ENCODE results near the gene FUCA1. TPM values are rescaled to one million over a fixed set of nuclear protein-coding genes. Genes with fewer than 3 reads are reported as not detected.

The FUCA1 gene
- 6.7 to 11.3 TPM (median 9.7 TPM) in 5 replicates for total RNA-seq (2022; extraction: Qiagen RNA extraction; ENCODE audit: low read depth)

DNA sequence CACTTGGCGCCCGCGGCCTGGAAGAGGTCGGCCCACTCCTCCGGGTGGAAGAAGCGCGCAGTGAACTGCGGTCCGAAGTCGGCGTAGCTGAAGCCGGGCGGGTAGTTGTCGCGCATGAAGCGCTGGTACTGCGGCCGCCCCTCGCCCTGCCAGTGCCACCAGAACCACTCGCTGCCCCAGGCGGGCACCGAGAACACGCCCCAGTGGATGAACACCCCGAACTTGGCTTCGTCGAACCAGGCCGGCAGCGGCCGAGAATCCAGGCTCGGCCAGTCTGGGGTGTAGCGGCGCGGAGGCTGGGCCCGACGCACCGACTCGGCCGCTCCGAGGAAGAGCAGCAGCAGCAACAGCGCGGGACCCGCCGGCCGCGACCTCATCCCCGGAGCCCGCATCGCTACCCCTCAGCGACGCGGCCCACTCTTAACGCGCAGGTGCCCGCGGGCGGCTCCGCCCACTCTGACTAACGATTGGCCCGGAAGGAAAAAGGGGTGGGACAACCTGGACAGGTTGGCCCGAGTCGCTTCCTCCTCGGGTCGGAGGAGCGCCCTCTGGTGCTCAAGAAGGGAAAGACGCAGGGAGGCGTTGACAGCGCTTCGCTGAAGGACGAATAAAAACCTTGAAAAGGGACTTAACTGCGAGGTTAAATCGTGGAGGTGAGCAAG lies at the start of gene FUCA1:
TSS of gene FUCA1 (minus strand) at position 396 of the 662 bp plus-strand sequence. CDS start at position 392, 4 bp downstream.

DNA sequence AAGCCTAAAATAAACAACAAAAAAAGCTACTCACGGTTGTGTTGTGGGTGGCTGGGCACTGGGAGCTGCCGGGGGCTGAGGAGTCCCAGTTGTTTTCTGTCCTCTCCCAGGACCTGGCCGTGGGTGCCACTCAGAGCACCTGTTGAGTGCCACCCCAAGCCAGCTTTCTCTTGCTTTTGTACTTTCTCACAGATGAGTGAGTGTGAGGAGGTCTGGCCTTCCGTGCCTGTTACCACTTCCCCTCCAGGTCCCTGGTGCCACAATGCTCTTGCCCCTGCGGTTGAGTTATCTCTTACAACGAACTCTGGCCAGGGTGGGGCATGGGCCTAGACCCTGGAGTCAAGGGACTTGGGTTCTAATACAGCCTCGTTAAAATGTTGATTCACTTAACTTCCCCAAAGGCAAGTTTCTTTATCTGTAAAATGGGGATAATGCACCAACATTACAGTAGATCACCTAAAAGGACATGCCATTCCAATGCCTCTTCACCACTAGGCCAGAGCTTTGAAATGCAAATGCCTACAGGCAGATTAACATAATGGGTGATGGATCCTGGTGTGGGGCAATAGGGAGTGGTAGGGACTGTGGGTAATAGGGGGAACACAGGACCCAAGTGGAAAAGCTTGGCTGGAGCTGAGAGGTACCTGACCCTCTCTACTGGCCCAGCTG lies 45.3 kb upstream of the FUCA1 start, which contains the start of gene CNR2:
TSS of gene CNR2 (minus strand) at position 151 of the 669 bp plus-strand sequence. CDS start 37,745 bp downstream, outside the sequence.

DNA sequence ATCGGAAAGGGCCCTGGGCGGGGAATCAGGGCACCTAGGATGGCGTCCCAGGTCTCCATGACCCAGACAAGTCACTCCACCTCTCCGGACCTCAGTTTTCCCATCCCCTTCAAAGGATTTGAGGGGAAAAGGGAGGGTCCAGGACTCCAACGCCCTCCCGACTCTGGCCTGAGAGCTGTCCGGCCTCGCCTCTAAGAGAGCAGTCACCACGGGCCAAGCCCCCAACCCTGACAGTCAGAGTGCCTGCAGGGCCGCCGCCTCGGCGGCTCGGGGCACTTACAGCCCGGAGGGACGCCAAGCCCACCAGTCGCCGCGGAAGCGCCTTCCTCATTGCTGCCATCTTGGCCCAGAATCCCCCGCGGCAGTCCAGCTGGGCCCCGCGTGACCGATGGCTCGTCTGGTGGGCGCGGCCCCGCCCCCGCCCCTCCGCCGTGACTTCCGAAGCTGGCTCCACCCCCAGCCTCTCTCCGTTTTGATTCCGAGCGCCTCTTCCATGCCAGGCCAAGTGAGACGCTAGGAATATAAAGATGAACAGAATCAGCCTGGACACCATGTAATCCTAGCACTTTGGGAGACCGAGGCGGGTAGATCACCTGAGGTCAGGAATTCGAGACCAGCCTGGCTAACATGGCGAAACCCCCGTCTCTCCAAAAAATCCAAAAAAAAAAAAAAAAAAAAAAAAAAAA lies 42.9 kb downstream of the FUCA1 start, which contains the start of gene HMGCL:
TSS of gene HMGCL (minus strand) at position 354 of the 686 bp plus-strand sequence. CDS start at position 340, 14 bp downstream.

GRCh38 chr1:23800400-23801337 lies 67.4 kb downstream of the FUCA1 start, which contains the start of gene GALE:
Gene GALE, minus strand, starts transcription at chr1:23800754. Its CDS starts 1,747 bp downstream, at chr1:23799007.

Other genes with a start within 250 kb of the FUCA1 start
- gene RPL11, start 176.5 kb downstream of the FUCA1 start, total RNA-seq (2022; extraction: Qiagen RNA extraction; ENCODE audit: low read depth): 1,340 to 1,601 TPM (median 1,411 TPM) in 5 replicates
- 25.9 to 33.7 TPM (median 26.9 TPM) in 5 replicates for gene ELOA, start 124.8 kb downstream of the FUCA1 start, total RNA-seq (2022; extraction: Qiagen RNA extraction; ENCODE audit: low read depth)
- gene PITHD1, start 89.9 kb downstream of the FUCA1 start, total RNA-seq (2022; extraction: Qiagen RNA extraction; ENCODE audit: low read depth): 31.0 to 42.0 TPM (median 38.2 TPM) in 5 replicates
- gene LYPLA2, start 77.1 kb downstream of the FUCA1 start, total RNA-seq (2022; extraction: Qiagen RNA extraction; ENCODE audit: low read depth): 53.7 to 62.8 TPM (median 57.9 TPM) in 5 replicates
- 68.2 to 85.6 TPM (median 72.5 TPM) in 5 replicates for gene GALE, start 67.5 kb downstream of the FUCA1 start, total RNA-seq (2022; extraction: Qiagen RNA extraction; ENCODE audit: low read depth)
- 10.7 to 14.7 TPM (median 13.0 TPM) in 5 replicates for gene HMGCL, start 42.9 kb downstream of the FUCA1 start, total RNA-seq (2022; extraction: Qiagen RNA extraction; ENCODE audit: low read depth)
- not detected in 5 replicates for gene CNR2, start 45.1 kb upstream of the FUCA1 start, total RNA-seq (2022; extraction: Qiagen RNA extraction; ENCODE audit: low read depth)
- 29.7 to 41.1 TPM (median 34.3 TPM) in 5 replicates for gene PNRC2, start 91.5 kb upstream of the FUCA1 start, total RNA-seq (2022; extraction: Qiagen RNA extraction; ENCODE audit: low read depth)
- 65.5 to 94.6 TPM (median 85.0 TPM) in 5 replicates for gene SRSF10, start 112.0 kb upstream of the FUCA1 start, total RNA-seq (2022; extraction: Qiagen RNA extraction; ENCODE audit: low read depth)
- 5.8 to 7.2 TPM (median 6.4 TPM) in 5 replicates for gene MYOM3, start 243.8 kb upstream of the FUCA1 start, total RNA-seq (2022; extraction: Qiagen RNA extraction; ENCODE audit: low read depth)

All from A549 treated with RU486 at 1 μM for 4 hours (cell line).